Activated CD8-positive, alpha-beta memory T cell treated with anti-CD3 and anti-CD28 coated beads for 24 hours (primary cell): ENCODE measurements around the gene TANGO6.

ENCODE experiments used
- DNase-seq: peaks from one replicate; pipeline ENCODE4 v3.0.0-alpha.2; 2020

Gene TANGO6

DNA sequence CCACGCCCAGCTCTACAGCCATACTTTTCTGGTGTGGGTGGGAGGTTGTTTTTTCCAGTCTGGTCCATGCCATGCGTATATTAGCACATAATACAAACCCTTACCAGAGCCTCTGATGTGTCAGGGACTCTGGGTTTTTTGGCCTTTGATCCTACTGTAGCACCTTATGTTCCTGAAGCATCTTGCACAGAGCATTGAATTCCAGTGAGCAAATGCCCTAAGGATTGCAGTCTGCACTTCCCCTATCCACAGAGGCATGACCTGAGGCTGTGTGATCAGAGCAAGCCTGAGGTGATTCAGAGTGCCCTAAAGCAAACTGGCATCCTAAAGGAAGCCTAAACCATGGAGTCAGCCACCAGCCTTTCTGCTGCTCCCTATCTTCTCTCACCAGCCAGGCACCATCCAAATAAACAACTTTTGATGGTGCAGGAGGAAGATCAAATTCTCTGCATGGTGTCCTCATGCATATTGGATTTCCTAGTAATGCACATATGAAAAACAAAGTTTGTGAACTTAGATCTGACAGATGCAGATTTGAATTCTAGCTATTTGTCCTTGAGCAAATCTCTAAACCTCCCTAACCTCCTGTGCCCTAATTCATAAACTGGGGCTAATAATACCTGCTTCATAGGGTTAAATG, 220.9 kb downstream of the TANGO6 start:
- no peak for DNase-seq

GRCh38 chr16:69064764-69065313, 221.5 kb downstream of the TANGO6 start:
- no peak for DNase-seq

DNA sequence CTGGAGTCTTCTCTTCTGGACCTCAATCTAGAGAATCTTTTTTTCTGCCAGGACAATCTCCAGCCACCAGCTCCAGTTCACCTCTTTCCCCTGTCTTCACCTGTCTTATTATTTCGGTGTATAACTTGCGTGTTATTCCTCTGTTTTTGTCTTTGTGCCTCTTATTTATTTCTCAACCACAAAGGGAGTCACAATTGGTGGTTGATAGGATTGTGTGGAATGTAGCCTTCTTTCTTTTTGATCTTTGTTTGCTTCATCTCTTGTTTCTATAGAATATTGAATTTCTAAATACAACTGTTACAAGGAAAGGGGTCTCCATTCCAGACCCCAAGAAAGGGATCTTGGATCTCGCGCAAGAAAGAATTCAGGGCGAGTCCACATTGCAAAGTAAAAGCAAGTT, 226.2 kb downstream of the TANGO6 start:
- DNase-seq, result no peak

DNA sequence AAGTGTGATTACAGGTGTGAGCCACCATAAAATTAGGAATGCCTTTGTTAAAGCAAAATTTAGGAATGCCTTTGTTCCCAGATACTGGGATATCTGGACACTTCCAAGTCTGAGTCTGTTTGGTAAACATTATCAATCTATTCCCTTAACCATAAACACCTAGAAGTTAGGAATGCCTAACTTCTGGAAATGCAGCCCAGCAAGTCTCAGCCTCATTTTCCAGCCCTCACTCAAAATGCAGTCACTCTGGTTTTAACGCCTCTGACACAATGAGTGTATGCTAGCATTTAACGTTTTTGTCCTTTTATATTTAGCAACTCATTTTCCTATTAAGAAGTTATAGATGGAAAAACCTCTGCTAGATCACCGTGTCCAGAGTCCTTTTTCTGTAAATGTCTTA, 227.7 kb downstream of the TANGO6 start:
- no peak for DNase-seq

DNA sequence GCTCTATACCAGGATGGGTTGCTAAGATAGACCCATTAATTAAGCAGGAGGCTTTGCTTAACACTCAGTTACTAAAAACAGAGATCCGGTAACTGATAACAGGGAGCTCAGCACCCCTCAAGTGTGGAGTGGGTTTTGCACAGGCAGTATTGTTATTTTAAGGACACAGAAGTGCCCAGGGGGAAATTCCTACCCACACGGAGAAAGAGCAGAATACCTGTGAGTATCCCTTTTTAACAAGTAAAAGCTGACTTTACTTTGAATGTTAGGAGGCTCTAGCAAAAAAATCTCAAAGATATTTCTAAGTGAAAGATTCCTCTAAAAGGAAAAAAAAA, 229.3 kb downstream of the TANGO6 start:
- DNase-seq, result no peak

GRCh38 chr16:69073181-69073702, 229.9 kb downstream of the TANGO6 start:
- DNase-seq, result no peak

DNA sequence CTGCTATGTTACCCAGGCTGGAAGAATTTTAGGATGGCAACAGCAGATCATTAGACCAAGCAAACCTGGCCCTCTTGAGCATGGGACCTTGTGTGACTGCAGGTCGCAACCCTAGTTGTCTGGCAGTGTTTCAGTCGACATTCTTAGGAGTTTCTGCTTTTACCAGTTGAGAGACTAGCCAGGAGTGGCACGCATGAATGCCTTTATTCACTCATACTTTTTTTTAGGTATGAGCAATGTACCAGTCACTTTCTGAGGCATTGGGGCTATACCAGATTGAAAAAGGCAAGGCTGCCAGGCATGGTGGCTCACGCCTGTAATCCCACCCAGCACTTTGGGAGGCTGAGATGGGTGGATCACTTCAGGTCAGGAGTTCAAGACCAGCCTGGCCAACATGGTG, 233.9 kb downstream of the TANGO6 start:
- DNase-seq, result no peak

GRCh38 chr16:69078073-69078472, 234.7 kb downstream of the TANGO6 start:
- DNase-seq, result no peak

- DNase-seq, result no peak
Measured at GRCh38 chr16:69079697-69080096, 236.4 kb downstream of the TANGO6 start.

GRCh38 chr16:69083306-69083941, 240.1 kb downstream of the TANGO6 start:
- no peak for DNase-seq

GRCh38 chr16:69084289-69084688, 241.0 kb downstream of the TANGO6 start:
- no peak for DNase-seq

- DNase-seq, result no peak
Measured at GRCh38 chr16:69085032-69085695, 241.8 kb downstream of the TANGO6 start.

- DNase-seq, result no peak
Measured at GRCh38 chr16:69087161-69087581, 243.8 kb downstream of the TANGO6 start.

- DNase-seq, result no peak
Measured at GRCh38 chr16:69088684-69089083, 245.4 kb downstream of the TANGO6 start.

GRCh38 chr16:69089091-69089910, 246.0 kb downstream of the TANGO6 start:
- no peak for DNase-seq

DNA sequence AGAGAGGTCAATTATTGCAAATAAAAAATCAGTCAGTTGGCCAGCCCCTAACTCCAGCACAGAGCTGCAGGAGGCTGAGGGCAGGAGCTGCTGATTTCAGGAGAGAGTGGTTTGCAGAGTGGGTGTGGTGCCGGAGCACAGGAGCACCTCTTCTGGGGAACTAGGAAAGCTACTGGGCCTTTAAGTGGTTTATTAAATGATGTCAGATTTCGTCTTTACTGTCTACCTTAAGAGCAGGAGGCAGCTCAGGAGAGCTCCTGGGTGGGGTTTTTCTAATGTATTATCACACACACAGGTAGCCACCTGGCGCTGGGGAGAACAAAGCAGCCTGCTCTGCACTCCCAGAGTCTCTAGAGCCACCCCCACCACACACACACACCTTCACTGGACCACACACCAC, 250.6 kb downstream of the TANGO6 start:
- DNase-seq, result no peak

GRCh38 chr16:69094501-69094900, 251.2 kb downstream of the TANGO6 start:
- no peak for DNase-seq

- no peak for DNase-seq
Measured at GRCh38 chr16:69095193-69095592, 251.9 kb downstream of the TANGO6 start.

- DNase-seq, result no peak
Measured at GRCh38 chr16:69100071-69100691, 256.9 kb downstream of the TANGO6 start.

DNA sequence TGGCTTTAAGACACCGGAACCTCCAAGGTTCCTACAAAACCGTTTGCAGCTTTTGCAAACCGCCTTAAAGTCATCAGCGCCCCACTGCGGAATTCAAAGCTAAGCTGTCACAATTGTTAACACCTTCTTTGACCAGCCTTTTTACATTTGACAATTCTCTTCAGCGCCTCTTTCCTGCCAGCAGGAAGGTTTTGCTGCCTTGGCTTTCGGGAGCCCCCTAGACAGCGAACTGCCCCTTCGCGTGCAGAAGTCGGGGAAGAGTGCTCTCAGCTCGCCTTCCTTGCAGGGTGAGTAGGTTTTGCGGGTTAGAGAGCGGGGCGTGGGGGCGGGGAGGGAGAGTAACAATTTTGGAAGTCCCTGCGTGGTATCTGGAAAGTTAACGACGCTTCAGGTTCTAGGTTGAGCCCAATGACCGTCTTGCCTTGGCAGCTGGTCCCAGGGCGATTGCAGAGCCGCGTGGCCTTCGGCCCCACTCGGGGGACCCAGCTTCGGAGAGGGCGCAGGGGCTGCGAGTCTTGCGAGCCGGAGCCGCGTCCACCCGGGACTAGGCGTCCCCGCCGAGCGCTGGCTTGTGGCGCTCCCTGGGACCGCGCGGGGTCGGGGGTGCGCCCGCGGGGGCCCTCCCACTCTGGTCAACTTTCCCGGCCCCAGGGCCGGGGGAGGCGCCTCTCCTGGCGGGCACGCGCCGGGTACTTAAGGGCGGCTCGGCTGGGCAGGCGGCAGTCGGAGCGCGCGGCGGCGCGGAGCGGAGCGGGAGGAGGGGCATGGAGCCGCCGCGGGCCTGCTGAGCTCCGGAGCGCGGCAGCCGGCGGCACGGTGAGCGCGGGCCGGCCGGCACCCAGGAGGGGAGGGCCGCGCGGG, 262.4 kb downstream of the TANGO6 start, which contains the start of gene HAS3:
Gene HAS3, plus strand, starts transcription at position 153 of the 861 bp plus-strand sequence. CDS start 3,743 bp downstream, outside the sequence.
- peak; percentile 71 for DNase-seq
